C4-2B (cell line): ENCODE results near the gene C2CD3.
A peak's percentile ranks its signal among the peaks of the same experiment; 100 is the strongest.
"Not testable (repeated sequence)": the region's sequence is repeated elsewhere in the genome, so short reads cannot be mapped to it uniquely, and the experiment has no call there.

Experiments used
- H3K27ac ChIP-seq: fragments of 450-650 bp; 2 replicates; pipeline ENCODE4 v1.5.1; 2017
- ZFX ChIP-seq: fragments of 450-650 bp; IDR thresholded peaks from 2 replicates; pipeline ENCODE4 v1.6.1; 2017
- TF ChIP-seq, protein P1 (sequence below): fragments of 450-650 bp; conservative IDR thresholded peaks from 2 replicates; pipeline ENCODE4 v1.5.1; 2017; ENCODE audit warnings: mild to moderate bottlenecking

C2CD3 gene

GRCh38 chr11:73995731-73996130, 175.1 kb downstream of the C2CD3 start:
- H3K27ac ChIP-seq, result peak overlapping the region; percentile 18; the same call in 1 of the 2 replicates
- TF ChIP-seq, protein P1, sequence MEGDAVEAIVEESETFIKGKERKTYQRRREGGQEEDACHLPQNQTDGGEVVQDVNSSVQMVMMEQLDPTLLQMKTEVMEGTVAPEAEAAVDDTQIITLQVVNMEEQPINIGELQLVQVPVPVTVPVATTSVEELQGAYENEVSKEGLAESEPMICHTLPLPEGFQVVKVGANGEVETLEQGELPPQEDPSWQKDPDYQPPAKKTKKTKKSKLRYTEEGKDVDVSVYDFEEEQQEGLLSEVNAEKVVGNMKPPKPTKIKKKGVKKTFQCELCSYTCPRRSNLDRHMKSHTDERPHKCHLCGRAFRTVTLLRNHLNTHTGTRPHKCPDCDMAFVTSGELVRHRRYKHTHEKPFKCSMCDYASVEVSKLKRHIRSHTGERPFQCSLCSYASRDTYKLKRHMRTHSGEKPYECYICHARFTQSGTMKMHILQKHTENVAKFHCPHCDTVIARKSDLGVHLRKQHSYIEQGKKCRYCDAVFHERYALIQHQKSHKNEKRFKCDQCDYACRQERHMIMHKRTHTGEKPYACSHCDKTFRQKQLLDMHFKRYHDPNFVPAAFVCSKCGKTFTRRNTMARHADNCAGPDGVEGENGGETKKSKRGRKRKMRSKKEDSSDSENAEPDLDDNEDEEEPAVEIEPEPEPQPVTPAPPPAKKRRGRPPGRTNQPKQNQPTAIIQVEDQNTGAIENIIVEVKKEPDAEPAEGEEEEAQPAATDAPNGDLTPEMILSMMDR, result no peak
- TF ChIP-seq ZFX, result no peak

- no peak for TF ChIP-seq ZFX
- TF ChIP-seq, protein P1, result no peak
- no peak overlapping the region for H3K27ac ChIP-seq
Measured at GRCh38 chr11:73995247-73995646, 175.6 kb downstream of the C2CD3 start.

DNA sequence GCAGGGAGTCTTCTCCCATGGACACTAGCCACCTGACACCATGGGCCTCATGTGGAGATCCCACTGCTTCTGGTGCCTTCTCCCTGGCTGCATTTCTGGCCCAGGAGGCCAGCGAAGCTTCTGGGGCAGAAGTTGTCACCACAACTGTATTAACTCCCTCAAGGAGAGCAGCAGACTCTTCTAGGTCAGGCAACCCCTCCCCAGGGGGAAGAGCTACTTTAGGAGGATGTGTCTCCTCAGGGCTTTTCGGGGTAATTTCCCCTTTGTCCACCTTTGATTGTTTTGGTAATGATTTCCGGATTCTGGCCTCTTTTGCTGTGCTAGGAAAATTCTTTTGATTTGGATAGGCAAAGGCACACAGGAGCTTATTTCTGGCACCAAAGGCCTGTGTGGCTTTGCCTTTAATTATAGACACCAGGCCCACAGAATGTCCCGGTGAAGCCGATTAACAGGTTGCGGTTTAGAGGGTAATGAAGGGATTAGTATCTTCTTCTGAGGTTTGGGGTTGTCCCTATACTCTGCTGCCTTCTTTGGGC, 179.3 kb downstream of the C2CD3 start:
- TF ChIP-seq, protein P1, result no peak
- TF ChIP-seq ZFX, result no peak
- no peak overlapping the region for H3K27ac ChIP-seq

DNA sequence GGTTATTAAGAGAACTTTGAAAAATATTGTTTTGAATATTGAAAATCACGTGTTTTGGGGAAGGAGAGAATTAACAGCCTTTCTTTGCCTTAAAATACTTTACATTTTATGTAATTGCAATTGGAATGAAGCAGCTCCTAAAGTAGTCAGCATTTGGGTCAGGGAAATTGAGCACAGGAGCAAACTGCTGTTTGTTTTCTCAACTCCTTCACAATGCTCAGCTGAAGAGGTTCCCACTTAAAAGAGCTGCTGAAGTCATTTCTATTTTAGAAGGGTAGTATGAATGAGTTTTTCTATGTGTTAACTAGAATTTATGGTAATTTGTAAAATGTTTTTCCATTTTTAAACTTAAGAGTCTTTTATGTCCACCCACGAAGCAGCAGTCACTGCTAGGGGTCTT, 180.1 kb downstream of the C2CD3 start:
- TF ChIP-seq, protein P1, result no peak
- TF ChIP-seq ZFX, result no peak
- H3K27ac ChIP-seq, result no peak overlapping the region

GRCh38 chr11:73989156-73989555, 181.6 kb downstream of the C2CD3 start:
- TF ChIP-seq, protein P1, result no peak
- no peak for TF ChIP-seq ZFX
- H3K27ac ChIP-seq, result no peak overlapping the region

DNA sequence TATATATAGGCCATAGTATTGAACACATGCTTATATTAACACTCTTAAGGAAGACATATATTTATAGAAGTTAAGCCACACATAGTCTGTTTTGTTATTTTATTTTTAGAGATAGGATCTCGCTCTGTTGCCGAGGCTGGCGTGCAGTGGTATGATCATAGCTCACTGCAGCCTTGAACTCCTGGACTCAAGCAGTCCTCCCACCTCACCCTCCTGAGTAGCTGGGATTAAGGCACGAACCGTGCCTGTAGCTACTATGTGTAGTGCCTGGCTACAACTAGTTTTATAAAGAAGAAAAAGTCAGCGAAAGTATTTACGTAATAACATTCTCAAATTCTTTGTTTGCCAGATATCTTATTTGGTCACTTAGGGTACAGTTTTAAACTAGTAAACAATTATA, 182.6 kb downstream of the C2CD3 start:
- no peak for TF ChIP-seq ZFX
- TF ChIP-seq, protein P1, result no peak

GRCh38 chr11:73985661-73986060, 185.1 kb downstream of the C2CD3 start:
- H3K27ac ChIP-seq, result not testable (repeated sequence)

More for the DNA sequence above, 182.6 kb downstream of the C2CD3 start:
- no peak overlapping the region for H3K27ac ChIP-seq

- H3K27ac ChIP-seq, result no peak overlapping the region
- TF ChIP-seq, protein P1, result no peak
- TF ChIP-seq ZFX, result no peak
Measured at GRCh38 chr11:73983741-73984538, 186.9 kb downstream of the C2CD3 start.
